Measurements from ENCODE around the gene GABRG3. TPM values are rescaled to one million over a fixed set of nuclear protein-coding genes. Genes with fewer than 3 reads are reported as not detected.

Gene GABRG3
- polyA plus RNA-seq, 1 experiment: not detected

GRCh38 chr15:27057904-27058645 lies 87.1 kb downstream of the GABRG3 start:
- Histone ChIP-seq H3K9me3 (ENCODE audit: control insufficient read depth, insufficient read depth, low read length) (peaks cover 6% of the 10 kb centered on the region), H3K4me3 (ENCODE audit: low read depth, low read length) (no peak overlapping the region), H3K27me3 (ENCODE audit: control insufficient read depth, insufficient read depth, low read length) (no peaks in the 10 kb centered on the region), H3K27ac (ENCODE audit: low read depth, low read length) (no peak overlapping the region)
- CTCF ChIA-PET: no interaction called here
- TF ChIP-seq, protein P1, sequence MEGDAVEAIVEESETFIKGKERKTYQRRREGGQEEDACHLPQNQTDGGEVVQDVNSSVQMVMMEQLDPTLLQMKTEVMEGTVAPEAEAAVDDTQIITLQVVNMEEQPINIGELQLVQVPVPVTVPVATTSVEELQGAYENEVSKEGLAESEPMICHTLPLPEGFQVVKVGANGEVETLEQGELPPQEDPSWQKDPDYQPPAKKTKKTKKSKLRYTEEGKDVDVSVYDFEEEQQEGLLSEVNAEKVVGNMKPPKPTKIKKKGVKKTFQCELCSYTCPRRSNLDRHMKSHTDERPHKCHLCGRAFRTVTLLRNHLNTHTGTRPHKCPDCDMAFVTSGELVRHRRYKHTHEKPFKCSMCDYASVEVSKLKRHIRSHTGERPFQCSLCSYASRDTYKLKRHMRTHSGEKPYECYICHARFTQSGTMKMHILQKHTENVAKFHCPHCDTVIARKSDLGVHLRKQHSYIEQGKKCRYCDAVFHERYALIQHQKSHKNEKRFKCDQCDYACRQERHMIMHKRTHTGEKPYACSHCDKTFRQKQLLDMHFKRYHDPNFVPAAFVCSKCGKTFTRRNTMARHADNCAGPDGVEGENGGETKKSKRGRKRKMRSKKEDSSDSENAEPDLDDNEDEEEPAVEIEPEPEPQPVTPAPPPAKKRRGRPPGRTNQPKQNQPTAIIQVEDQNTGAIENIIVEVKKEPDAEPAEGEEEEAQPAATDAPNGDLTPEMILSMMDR (IDR thresholded peaks at IDR 0.05; ENCODE audit: low read depth, low read length): no peak
- POLR2A ChIA-PET: interaction anchor here (0.7 kb wide), 1 partner anchor 1681 kb away, joined by 3 read pairs; no protein-coding TSS in a partner anchor
- DNase-seq (ENCODE audit: low read depth, low spot score): no peak

DNA sequence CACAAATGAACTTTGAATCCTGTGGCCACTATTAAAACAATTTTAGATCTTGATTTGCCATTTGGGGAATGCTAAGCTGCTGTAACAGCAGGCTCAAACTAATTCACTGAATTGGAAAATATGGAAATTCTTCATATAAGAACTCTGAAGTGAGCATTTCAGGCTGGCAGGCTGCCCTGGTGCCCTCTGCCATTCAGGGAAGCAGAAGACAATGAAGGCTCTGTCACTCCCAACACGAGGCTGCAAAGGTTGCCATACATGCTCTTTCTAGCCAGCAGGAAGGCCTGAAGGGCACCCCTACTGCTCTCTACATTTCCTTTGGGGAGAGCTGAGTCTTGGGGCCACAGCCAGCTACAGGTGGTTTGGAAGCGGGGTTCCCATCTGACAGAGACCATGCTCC lies 88.0 kb downstream of the GABRG3 start:
- ChIA-PET CTCF (interaction anchor here (0.9 kb wide), 1 partner anchor 14 kb away, joined by 3 read pairs; no protein-coding TSS in a partner anchor), POLR2A (no interaction called here)
- DNase-seq (ENCODE audit: low read depth, low spot score): no peak
- Histone ChIP-seq H3K27me3 (ENCODE audit: control insufficient read depth, insufficient read depth, low read length) (no peaks in the 10 kb centered on the region), H3K4me3 (ENCODE audit: low read depth, low read length) (no peak overlapping the region), H3K27ac (ENCODE audit: low read depth, low read length) (no peak overlapping the region), H3K9me3 (ENCODE audit: control insufficient read depth, insufficient read depth, low read length) (peaks cover 11% of the 10 kb centered on the region)
- TF ChIP-seq, protein P1 (IDR thresholded peaks at IDR 0.05; ENCODE audit: low read depth, low read length): no peak

- DNase-seq (ENCODE audit: low read depth, low spot score): no peak
- ChIA-PET POLR2A (no interaction called here), CTCF (interaction anchor here (0.9 to 1.2 kb wide), 2 partner anchors 11 to 15 kb away, joined by 3 to 4 read pairs; no protein-coding TSS in a partner anchor)
- H3K4me3 ChIP-seq (ENCODE audit: low read depth, low read length): no peak overlapping the region
- TF ChIP-seq, protein P1 (IDR thresholded peaks at IDR 0.05; ENCODE audit: low read depth, low read length): peak; percentile 53
- peaks cover 14% of the 10 kb centered on the region for H3K9me3 ChIP-seq (ENCODE audit: control insufficient read depth, insufficient read depth, low read length)
- H3K27me3 ChIP-seq (ENCODE audit: control insufficient read depth, insufficient read depth, low read length): no peaks in the 10 kb centered on the region
- no peak overlapping the region for H3K27ac ChIP-seq (ENCODE audit: low read depth, low read length)
These were observed 88.7 kb downstream of the GABRG3 start for GRCh38 chr15:27059610-27060202.

GRCh38 chr15:27061739-27062138 lies 90.8 kb downstream of the GABRG3 start:
- Histone ChIP-seq H3K27ac (ENCODE audit: low read depth, low read length) (no peak overlapping the region), H3K4me3 (ENCODE audit: low read depth, low read length) (no peak overlapping the region), H3K9me3 (ENCODE audit: control insufficient read depth, insufficient read depth, low read length) (peaks cover 18% of the 10 kb centered on the region), H3K27me3 (ENCODE audit: control insufficient read depth, insufficient read depth, low read length) (no peaks in the 10 kb centered on the region)
- TF ChIP-seq, protein P1 (IDR thresholded peaks at IDR 0.05; ENCODE audit: low read depth, low read length): no peak
- DNase-seq (ENCODE audit: low read depth, low spot score): no peak
- ChIA-PET CTCF (interaction anchor here (0.7 kb wide), 1 partner anchor 796 kb away, joined by 3 read pairs; no protein-coding TSS in a partner anchor), POLR2A (no interaction called here)

GRCh38 chr15:27062951-27063350 lies 92.0 kb downstream of the GABRG3 start:
- Histone ChIP-seq H3K9me3 (ENCODE audit: control insufficient read depth, insufficient read depth, low read length) (peaks cover 21% of the 10 kb centered on the region), H3K27ac (ENCODE audit: low read depth, low read length) (no peak overlapping the region), H3K4me3 (ENCODE audit: low read depth, low read length) (no peak overlapping the region), H3K27me3 (ENCODE audit: control insufficient read depth, insufficient read depth, low read length) (no peaks in the 10 kb centered on the region)
- ChIA-PET POLR2A (no interaction called here), CTCF (no interaction called here)
- TF ChIP-seq, protein P1 (IDR thresholded peaks at IDR 0.05; ENCODE audit: low read depth, low read length): no peak
- no peak for DNase-seq (ENCODE audit: low read depth, low spot score)

Measured in AG04450 (cell line).